GM19099 (cell line): ENCODE results near the gene FAM118A.

Experiments used
- POLR2A ChIP-seq: IDR thresholded peaks from 3 replicates; pipeline ENCODE4 v1.6.1; 2011; ENCODE audit warnings: low read depth; ENCODE audit not compliant: insufficient read length; ENCODE audit errors: extremely low read depth

FAM118A gene

DNA sequence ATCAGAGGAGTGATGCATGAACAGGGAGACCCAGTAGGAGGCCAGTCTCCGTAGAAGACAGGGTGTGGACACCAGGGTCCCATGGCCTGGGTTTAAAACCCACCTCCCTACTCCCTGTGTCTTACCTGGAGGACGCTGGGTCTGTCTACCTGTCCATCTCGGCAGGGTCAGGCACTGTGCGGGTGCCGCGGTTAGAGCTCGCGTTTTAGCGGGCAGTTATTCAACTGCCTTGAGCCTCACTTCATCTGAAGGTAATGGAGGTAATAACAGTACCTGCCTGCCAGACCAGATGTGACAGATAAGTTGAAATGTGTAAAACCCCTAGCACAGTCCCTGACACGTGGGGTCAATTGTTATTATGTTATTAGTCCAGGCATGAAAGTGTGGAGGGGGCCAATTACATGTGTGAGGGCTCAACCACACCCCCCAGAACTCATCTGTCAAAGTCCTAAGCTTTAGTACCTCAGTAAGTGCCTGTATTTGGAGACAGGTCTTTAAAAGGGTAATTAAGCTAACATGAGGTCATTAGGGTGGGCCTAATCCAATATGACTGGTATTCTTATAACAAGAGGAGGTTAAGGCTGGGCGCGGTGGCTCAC lies 33.1 kb upstream of the FAM118A start:
- TF ChIP-seq POLR2A, result no peak

DNA sequence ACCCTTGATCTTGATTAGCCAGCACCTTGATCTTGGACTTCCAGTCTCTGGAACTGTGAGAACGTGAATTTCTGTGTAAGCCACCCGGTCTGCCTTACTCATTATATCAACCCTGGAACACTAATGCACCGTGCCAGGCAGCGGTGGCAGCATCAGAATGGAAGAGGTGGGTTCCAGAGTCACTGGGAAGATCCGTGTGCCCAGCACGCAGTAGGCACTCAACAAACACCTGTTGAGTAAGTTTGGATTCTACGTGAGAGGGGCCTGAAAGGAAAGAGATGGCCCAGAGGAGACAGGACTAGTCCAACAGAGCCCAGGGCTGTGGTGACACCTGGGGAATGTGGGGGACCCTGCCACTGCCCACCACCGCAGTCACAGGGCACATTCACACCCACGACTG lies 31.6 kb upstream of the FAM118A start:
- TF ChIP-seq POLR2A, result no peak

DNA sequence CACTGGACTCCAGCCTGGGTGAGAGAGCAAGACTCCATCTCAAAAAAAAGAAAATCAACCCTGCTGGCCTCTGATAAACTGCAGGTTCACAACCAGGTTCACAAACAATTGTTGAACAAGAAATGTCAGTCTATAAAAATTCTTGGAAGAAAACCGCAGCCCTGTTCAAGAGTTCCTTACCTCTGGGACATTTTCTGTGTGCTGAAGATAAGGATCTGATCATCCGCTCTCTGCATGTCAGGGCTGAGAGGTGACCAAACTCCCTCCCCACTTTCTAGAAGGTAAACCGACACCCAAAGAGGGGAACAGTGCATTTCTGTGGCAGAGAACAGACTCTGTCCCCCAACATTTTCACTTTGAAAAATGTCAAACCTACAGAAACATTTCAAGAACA lies 29.1 kb upstream of the FAM118A start:
- TF ChIP-seq POLR2A, result no peak

GRCh38 chr22:45281010-45281409 lies 28.7 kb upstream of the FAM118A start:
- no peak for TF ChIP-seq POLR2A

DNA sequence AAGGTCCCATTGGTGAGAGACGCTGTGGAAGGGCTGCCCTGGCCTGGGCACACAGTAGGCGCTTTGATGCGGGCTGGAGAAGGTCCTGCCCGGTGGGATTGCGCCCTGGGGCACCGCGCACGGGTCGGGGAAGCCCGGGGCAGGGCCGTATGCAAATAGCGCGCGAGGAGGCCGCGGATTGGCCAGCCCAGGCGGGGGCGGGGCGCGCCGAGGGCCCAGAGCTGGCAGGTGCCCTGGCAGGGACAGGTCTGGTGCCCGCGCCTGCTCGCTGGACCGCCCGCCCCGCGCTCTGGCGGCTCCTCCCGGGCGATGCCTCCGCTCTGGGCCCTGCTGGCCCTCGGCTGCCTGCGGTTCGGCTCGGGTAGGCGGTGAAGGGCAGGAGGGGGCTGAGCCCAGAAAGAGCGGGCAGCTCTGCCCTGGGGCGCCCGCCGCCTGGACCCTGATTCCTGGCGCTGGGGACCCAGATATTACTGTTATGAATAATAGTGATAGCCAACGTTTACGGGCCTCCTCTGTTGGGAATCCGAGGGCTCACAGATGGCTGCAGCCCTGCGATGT lies 24.9 kb upstream of the FAM118A start, which contains the start of gene UPK3A:
UPK3A (plus strand) TSS at position 245 of the 558 bp plus-strand sequence; CDS start at position 310, 65 bp downstream.
- TF ChIP-seq POLR2A, result no peak

DNA sequence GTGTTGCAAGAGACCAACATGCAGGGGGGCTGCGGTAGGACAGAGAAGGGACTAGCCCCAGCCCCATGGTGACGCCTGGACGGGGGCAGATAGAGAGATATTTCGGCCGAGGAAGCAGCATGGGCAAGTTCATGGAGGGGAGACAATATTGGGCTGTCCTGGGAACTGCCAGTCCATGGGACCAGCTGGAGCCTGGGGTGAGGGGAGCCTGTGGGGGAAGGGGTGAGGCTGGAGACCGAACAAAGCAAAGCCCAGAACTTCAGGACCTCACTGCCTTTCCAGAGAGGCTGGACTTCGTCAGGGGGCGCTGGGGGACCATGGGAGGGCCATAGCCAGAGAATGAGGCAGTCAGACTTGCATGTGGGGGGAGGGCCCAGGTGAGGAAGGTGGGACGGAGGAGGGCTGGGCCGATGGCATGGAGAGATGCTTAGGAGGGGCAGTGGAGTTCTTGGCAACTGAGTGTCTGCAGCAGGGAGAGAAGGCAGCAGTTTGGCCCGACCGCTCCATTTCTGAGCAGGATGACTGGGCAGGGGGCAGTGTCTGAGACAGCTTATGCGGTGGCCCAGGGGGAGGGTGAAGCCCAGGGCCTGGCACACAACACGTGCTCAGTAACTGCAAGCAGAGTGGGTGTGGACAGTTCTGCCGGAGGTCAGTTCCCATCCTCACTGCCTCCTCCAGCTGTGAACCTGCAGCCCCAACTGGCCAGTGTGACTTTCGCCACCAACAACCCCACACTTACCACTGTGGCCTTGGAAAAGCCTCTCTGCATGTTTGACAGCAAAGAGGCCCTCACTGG lies 24.3 kb upstream of the FAM118A start:
- TF ChIP-seq POLR2A, result no peak

- no peak for TF ChIP-seq POLR2A
These were observed 22.7 kb upstream of the FAM118A start for GRCh38 chr22:45286854-45287551.

DNA sequence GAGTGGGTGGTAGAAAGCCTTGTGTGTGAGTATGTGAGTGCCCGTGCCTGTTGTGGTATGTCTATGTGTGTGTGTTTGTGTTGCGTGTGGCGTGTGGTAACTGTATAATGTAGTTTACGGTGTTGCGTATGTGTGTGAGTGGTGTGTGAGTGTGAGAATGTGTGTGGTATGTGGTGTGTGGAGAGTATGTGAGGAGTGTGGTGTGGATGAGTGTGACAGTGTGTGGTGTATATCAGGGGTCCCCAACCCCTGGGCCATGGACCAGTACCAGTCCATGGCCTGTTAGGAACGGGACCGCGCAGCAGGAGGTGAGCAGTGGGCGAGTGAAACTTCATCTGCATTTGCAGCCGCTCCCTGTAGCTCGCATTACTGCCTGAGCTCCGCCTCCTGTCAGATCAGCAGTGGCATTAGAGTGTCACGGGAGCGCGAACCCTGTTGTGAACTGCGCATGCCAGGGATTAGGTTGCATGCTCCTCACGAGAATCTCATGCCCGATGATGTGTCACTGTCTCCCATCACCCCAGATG lies 19.3 kb upstream of the FAM118A start:
- no peak for TF ChIP-seq POLR2A

DNA sequence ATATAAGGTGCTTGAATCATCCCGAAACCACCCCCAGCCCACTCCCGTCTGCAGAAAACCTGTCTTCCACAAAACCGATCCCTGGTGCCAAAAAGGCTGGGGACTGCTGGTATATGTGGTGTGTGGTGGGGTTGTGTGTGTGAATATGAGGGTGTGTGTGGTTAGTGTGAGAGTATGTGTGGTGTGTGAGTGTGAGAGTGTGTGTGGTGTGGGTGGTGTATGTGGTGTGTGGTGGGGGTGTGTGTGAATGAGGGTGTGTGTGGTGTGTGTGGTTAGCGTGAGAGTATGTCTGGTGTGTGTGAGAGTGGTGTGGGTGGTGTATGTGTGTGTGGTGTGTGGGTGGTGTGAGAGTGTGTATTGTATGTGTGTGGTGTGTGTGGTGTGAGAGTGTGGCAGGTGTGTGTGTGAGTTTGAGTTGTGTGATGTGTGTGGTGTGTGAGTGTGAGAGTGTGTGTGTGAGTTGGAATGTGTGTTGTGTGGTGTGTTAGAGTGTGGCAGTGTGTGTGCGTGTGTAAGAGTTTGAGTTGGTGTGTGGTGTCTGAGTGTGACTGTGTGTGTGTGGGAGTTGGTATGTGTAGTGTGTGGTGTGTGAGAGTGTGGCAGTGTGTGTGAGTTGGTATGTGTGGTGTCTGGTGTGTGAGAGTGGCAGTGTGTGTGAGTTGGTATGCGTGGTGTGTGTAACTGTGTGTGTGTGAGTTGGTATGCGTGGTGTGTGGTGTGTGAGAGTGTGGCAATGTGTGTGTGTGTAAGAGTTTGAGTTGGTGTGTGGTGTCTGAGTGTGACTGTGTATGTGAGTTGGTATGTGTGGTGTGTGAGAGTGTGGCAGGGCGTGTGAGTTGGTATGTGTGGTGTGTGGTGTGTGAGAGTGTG lies 18.4 kb upstream of the FAM118A start:
- TF ChIP-seq POLR2A, result no peak

DNA sequence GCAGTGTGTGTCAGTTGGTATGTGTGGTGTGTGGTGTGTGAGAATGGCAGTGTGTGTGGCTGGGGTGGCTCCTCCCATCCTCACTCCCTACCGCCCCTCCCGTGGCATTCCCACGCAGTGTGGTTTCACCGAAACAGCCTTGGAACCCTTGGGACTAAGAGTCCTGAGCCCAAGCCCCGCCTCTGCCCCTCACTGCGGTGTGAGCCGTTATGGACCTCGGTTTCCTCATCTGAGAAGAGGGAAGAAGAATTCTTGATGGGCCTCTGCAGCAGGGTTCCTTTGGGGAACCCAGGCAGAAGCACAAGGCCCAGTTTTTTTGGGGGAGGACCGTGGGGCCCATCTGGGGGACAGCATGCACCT lies 17.8 kb upstream of the FAM118A start:
- no peak for TF ChIP-seq POLR2A

DNA sequence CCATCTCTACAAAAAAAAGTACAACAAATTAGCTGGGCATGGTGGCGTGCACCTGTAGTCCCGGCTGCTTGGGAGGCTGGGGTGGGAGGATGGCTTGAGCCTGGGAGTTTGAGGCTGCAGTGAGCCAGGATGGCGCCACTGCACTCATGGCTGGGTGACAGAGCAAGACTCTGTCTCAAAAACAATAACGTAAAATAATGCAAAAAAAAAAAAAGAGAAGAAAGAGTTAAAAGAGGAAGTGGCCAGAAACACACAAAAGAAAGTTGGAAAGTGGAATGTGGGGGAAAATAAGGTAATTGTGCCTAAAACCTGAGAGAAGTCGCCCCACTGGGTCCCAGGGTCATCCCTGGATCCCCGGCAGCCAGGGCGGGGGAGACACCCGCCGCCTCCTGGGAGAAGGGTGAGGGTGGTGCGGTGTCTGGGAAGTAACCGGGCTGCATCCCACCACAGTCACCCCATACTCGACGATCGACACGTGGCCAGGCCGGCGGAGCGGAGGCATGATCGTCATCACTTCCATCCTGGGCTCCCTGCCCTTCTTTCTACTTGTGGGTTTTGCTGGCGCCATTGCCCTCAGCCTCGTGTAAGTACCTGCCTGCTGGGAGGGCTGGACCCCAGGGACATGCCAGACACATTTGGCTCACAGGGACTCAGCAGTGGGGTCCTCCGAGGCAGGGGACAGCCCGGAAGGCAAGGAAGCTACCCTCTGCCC lies 16.8 kb upstream of the FAM118A start:
- TF ChIP-seq POLR2A, result no peak

DNA sequence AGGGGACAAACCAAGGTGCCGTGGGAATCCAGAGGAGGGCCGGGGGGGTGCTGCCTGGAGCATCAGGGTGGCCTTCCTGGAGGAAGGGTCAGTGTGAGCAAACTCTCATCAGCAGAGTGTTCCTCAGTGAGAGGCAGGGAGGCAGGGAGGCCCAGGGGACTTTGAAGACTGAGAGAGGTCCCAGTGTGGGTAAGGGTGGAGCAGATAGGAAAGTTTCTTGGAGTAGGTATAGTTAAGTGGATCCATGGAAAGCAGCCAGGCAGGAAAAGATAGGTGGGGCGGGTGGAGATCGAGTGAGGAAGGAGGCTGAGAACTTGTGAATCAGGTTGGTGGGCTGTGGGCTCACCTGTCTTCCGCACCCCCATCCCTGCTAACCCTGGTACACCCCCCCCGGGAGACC lies 15.7 kb upstream of the FAM118A start:
- TF ChIP-seq POLR2A, result no peak

DNA sequence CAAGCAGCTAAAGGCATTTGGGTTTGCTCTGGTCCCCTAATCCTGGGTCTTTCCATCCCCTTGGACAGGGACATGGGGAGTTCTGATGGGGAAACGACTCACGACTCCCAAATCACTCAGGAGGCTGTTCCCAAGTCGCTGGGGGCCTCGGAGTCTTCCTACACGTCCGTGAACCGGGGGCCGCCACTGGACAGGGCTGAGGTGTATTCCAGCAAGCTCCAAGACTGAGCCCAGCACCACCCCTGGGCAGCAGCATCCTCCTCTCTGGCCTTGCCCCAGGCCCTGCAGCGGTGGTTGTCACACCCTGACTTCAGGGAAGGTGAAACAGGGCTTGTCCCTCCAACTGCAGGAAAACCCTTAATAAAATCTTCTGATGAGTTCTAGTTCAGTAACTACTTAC lies 14.2 kb upstream of the FAM118A start:
- no peak for TF ChIP-seq POLR2A
